DND-41 (cell line): ENCODE data around the gene FAIM.

ENCODE experiments used
- EZH2 ChIP-seq: IDR thresholded peaks from 3 replicates; pipeline ENCODE4 v1.6.1; 2012; ENCODE audit warnings: borderline replicate concordance, low read depth, mild to moderate bottlenecking, moderate library complexity, low read length, inconsistent platforms; ENCODE audit not compliant: severe bottlenecking
- TF ChIP-seq, protein P1 (sequence below): IDR thresholded peaks from 2 replicates; pipeline ENCODE4 v1.5.1; 2012; ENCODE audit warnings: borderline replicate concordance, low read length, moderate library complexity, mild to moderate bottlenecking; ENCODE audit not compliant: poor library complexity, severe bottlenecking; ENCODE audit errors: extremely low read depth

DNA sequence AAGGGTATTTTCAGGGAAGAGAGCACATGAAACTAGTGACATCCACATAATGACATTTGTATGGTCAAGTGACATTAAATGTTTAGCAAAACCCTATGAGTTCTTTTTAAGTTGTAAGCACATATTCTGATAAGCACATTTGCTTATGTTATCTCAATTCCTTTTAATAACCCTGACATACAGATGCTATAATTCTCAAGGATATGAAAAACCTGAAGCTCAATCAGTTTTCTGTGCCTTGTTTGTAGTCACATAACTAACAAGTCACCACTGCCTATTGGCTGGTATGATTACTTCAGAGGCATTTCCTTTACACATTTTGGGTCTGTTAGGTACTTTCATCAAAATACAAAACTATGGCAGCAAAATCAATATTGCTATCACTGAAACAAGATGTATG is 74.1 kb downstream of the FAIM start:
- TF ChIP-seq EZH2, result no peak
- TF ChIP-seq, protein P1, sequence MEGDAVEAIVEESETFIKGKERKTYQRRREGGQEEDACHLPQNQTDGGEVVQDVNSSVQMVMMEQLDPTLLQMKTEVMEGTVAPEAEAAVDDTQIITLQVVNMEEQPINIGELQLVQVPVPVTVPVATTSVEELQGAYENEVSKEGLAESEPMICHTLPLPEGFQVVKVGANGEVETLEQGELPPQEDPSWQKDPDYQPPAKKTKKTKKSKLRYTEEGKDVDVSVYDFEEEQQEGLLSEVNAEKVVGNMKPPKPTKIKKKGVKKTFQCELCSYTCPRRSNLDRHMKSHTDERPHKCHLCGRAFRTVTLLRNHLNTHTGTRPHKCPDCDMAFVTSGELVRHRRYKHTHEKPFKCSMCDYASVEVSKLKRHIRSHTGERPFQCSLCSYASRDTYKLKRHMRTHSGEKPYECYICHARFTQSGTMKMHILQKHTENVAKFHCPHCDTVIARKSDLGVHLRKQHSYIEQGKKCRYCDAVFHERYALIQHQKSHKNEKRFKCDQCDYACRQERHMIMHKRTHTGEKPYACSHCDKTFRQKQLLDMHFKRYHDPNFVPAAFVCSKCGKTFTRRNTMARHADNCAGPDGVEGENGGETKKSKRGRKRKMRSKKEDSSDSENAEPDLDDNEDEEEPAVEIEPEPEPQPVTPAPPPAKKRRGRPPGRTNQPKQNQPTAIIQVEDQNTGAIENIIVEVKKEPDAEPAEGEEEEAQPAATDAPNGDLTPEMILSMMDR, result no peak
